ENCODE results near the gene GATA2.
A peak's percentile ranks its signal among the peaks of the same experiment; 100 is the strongest.

The GATA2 gene

DNA sequence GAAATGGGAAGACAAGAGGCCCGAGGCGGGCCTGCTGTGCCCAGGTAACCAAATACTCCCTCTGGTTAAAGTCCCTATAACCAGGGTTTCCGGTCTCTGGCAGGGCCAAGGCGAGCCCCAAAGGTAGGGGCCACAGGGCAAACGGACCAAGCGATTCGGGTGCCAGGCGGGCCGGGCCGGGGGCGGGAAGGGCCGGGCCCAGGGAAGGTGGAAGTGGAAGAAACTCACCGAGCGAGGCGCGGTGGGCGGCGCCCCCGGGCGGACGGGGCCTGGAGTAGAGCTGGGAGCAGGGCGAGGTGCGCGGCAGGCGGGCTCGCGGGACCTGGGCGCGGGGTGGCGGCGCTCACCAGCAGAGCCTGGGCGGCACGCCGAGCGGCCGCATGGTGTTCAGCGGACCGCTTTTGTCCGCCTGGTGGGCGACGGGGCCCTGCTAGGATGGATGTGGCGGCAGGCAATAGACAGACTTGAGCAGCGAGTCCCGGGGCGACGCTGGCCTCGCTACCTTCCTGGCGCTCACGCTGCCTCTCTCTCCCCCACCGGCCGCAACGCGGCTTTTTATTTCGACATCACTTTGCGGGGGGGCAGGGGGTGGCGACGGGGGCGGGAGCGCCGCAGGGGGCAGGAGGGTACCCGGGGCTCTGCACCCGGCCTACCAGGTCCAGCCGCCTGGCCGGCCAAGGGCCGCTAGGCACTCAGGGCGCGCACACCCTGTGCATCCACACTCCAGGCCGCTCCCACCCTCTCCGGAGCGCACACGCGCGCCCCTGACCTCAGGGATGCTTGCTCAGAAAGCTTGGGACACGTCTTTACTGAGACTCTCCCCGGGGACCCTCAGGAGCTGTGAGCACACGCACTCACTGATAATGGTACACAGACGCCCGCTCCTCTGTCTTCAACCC, at the start of gene GATA2:
GATA2 (minus strand) TSS at position 531 of the 899 bp plus-strand sequence. CDS start 6,170 bp downstream, outside the sequence.
- peak; percentile 50 for DNase-seq (ENCODE audit: low read depth)

DNA sequence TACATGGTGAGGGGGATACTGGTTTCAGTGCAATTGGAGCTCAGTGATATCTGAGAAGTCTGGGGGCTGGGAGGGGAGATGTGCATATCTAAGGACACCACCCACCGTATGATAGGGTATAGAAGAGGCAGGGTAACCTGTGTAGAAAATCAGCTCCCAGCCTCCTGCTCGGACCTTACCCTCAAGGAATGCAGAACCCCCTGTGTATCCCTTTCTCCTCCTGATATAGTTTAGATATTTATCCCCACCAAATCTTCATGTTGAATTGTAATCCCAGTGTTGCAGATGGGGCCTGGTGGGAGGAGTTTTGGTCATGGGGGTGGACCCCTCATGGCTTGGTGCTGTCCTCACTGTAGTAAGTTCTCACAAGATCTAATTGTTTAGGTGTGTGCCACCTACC, 48.2 kb upstream of the GATA2 start:
- no peak for DNase-seq (ENCODE audit: low read depth)

DNA sequence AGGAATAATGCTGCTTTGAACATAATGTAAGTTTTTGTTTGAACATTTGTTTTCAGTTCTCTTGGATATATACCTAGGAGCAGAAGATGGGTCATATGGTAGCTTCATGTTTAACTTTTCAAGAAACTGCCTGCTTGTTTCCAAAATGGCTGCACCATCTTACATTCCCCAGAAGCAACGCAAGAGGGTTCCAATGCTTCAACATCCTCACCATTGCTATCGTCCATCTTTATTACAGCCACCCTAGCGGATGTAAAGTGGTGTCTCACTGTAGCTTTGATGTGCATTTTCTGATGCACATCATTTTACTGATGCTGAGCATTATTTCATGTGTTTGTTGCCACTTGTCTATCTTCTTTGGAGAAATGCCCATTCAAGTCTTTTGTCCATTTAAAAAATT, 46.4 kb upstream of the GATA2 start:
- no peak for DNase-seq (ENCODE audit: low read depth)

DNA sequence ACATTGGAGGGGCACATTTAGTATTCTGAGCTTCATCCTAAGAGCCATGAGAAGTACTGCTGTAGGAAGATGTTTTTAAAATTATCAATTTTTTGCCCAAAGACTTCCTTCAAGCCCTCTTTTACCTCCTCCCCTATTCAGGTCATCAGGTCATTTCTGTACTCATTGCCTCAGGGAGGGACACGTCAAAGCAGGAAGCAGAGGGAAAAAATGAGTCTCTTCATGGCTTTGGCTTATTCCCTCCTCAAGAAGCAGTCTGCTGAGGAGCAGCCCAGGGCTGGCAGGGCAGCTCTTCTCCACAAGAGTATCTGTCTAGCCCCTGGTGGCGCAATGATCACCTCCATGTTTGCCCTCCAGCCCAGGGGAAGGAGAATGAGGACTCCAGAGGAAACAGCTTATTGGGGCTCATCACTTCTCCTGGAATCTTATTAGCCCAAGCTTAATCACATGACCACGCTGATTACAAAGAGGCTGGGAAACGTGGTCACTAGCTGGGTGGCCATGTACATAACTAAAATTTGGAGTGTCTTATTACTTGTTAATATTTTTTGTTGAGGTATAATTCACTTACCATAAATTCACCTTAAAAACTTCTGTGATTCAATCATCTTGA, 44.2 kb upstream of the GATA2 start:
- DNase-seq (ENCODE audit: low read depth), result peak; percentile 36

DNA sequence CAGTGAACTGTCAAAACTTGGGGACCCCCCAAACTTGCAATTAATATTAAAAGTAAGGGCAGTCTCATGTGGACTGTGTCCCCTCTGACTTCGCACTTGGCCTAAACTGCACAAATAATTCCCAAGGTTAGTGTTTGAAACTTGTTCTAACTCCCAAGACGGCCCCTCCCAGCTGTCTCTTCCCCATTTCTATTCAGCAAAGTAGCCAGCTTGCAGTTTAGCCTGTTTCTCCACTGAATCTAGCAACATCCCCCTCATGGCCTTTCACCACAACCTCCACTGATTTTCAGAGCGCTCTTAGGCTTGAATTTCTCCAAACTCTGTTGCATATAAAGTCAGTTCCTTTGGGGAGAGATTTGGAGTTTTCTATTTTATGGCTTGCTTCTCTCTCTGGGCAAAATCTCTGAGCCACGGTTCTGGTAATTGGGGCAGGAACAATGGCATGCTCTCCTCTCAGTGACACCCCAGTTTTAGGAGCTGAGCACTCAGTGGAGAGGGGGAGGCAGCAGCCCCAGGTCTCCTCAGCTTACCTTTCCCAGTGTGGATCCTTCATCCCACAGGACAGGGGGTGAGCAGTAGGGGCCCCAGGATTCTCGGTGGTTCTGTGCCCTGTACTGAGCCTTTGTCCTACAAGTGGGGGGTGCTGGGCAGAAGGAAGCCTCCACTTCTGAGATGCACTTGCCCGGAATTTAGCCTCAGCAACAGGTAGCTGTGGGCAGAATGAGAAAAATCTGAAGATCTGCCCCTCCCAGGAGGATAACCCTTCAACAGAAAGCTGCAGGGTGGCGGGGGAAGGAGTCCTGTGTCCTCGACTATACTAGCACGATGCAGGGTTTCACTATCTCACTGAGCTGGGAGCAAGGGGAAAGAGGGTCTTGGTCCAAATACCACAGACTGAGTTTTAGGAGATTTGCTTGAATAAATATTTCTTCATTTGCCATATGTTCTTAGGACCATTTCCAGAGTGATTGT, 39.3 kb upstream of the GATA2 start:
- DNase-seq (ENCODE audit: low read depth), result no peak

DNA sequence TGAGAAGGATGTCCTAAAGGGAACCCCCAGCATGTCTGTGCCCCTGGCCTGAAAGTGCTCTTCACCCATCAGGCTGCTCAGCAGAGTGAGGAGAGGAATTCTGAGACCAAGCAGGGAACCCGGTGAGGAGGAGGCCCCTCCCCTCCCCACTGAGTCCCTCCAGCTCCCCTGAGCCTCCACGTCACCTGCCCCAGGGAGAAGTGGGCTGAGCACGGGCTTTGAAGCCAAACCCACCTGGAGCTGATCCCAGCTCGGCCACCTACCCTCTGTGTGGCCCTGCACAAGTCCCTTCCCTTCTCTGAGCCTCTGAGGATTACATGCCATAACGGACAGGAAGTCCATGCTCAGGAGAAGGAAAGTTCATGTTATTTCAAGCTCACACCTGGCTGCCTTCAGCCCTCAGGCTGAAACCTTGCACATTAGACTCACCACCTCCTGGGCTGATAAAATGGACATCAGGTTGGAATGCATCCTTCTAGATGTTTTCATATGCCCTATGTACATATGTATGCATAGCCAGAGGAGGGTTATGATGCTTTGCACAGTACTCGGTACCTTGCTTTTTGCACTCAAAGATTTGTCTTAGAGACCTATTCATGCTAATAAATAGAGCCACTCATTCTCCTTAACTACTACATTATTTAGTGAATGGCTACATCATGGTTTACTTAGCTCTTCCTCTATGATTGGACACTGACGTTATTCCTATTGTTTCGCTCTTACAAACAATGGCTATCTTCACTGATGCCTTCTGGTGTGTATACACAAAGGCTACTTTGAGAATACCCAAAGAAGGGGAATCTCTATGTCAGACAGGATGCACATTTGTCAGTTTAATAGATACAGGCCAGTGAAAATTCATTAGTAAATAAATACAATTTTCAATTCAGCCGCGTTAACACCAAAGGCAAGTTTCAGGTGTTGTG, 31.6 kb upstream of the GATA2 start:
- no peak for DNase-seq (ENCODE audit: low read depth)

DNA sequence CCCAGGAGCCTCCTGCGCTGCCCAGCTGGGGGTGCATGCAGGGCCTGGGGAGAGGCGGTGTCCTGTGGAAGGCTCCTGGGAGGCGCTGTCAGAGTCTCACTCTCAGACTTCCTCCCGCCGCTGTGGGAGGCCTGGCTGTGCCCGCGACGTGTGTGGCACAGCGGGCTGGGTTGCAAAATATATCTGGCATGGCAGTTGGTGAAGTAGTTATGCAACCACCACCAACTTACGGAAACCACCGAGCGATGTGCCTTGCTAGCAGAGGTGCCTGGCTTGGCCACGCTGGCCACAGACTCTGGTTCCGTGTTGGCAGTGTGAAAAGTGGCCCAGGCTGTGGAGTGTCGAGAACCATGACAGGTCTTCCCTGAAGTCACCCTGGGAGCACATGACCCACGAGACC, 30.6 kb upstream of the GATA2 start:
- DNase-seq (ENCODE audit: low read depth), result no peak

DNA sequence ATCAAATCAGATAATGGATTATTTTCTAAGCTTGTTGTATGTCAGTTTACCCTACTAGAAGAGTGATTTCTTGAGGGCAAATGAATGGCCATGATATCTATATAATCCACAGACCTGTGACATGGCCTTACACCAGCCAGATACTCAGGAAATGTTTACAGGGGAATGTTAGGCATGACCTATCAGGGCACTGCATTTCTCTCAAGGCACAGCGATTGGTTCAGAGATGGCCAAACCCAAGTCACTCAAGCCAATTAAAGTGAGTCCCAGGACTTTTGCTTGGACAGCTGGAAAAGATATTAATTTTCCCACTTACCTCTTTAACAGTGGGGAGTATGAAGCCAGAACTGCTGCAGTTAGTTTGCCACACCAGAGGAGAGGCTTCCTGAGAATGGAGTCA, 28.7 kb upstream of the GATA2 start:
- DNase-seq (ENCODE audit: low read depth), result peak; percentile 25

DNA sequence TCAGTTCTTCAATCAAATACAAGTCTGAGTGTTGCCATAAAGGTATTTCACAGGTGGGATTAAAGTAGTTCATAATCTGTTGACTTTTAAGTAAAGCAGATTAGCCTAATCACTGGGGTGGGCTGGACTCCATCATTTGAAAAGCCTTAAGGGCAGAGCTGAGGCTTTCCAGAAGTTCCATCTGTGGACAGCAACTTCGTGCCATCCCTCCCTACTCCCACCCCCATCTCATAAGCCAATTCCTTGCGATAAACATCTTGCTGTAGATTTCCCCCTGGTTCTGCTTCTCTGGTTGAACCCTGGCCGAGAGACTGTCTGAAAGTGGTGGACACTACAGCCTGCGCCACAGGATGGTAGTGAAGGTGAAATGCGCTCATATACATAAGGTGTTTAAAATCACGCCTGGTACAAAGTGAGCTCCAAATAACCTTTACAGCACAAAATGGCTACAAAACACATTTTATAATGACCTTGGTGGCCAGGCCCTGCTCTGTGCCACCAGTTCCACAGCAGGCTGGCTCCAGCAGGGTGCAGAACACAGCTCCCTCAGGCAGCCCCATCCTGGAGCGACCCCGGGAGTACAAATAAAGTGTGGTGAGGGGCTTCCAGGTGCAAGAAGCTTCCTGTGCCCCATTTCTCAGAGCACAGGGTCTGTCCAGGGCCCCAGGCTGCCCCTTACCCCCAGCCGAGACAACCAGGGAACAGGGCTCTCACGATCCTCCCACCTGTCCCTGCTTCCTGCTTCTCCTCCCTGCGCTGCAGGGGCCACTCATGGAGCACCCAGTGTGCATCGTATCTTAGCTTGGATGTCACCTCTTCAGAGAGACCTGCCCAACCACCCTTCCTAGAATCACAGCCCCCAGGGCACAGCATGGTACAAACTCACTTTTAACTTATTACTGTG, 25.8 kb upstream of the GATA2 start:
- DNase-seq (ENCODE audit: low read depth), result no peak

DNA sequence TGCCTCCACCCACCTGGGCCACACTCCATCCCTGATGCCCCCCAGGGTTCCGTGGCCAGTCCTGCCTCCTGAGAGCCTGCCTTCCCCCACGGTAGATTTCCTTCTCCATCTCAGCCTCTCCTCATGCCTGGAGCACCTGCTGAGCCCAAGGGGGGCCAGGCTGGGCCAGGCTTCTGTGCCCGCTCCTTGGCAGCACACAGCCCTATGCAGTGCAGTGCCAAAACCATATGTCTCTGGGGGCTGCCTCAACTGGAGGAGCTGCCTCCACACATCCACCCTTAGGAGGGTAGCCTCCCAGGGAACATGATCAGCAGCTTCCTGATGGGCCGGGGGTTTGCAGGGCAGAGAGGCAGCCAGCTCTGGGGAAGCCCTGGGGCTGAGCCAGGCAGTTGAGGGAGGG, 24.6 kb upstream of the GATA2 start:
- DNase-seq (ENCODE audit: low read depth), result no peak

DNA sequence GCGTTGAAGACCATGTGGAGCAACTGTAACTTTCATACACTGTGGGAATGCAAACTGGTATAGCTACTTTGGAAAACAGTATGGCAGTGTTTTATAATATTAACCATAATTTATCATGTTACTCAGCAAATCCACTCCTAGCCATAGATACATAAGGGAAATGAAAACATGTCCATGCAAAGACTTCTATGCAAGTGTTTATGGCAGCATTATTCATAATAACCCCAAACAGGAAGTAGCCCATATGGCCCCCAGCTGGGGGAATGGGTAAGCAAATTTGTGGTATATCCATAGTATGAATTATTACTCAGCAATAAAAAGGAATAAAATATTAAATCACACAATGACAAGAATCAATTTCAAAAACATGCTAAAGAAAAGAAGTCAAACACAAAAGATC, 23.0 kb upstream of the GATA2 start:
- DNase-seq (ENCODE audit: low read depth), result no peak

DNA sequence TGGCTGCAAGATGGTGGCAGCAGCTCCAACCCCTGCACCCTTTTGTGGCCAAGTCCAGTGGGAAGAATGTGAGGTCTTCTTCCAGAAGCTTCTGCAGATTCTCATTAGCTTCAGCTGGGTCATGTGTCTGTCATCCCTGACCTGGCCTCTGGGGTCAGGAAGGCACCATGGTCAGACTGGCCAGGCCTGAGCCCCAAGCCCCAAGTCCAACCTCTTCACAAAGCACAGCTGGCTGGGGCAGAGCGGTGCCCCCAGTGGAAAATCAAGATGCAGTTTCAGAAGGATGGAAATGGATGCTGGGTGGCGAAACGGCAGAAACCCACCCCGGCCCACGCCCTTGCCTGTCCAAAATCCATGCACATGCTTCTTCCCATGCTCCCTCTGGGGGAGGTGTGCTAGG, 15.9 kb upstream of the GATA2 start:
- DNase-seq (ENCODE audit: low read depth), result no peak

DNA sequence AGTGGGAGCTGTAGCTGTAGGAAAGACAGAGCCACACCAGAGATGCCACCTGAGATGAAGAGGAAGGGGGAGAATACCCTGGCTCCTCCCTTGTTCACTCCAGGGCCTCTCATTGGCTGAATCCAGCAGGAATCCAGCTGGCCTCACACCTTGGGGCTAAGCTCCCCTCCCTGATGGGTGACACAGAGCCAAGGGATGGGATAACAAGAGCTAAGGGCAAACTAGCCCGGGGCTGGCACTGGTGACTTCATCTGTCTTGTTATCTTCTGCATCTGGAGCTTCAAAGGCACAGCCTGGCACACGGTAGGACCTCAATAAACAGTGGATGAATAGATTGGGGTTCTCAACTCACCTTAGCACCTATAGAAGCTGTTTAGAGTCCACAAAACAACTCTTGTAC, 13.8 kb upstream of the GATA2 start:
- no peak for DNase-seq (ENCODE audit: low read depth)

DNA sequence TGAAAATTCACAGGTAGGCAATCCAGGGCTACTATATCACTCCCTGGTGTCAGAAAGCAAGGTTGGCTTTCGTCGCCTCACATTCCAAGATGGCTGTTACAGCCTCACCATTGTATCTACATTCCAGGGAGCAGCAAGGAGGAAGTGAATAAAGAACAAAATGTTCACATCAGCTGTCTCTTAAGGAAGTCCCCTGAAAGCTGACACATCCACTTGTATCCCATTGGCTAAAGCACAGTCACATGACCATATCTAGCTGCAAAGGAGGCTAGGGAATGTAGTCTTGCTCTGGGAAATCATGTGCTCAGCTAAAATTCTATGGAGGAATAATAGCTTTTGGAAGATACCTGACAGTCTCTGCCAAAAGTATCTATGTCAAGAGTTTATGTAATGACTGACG, 12.8 kb upstream of the GATA2 start:
- DNase-seq (ENCODE audit: low read depth), result peak; percentile 33

DNA sequence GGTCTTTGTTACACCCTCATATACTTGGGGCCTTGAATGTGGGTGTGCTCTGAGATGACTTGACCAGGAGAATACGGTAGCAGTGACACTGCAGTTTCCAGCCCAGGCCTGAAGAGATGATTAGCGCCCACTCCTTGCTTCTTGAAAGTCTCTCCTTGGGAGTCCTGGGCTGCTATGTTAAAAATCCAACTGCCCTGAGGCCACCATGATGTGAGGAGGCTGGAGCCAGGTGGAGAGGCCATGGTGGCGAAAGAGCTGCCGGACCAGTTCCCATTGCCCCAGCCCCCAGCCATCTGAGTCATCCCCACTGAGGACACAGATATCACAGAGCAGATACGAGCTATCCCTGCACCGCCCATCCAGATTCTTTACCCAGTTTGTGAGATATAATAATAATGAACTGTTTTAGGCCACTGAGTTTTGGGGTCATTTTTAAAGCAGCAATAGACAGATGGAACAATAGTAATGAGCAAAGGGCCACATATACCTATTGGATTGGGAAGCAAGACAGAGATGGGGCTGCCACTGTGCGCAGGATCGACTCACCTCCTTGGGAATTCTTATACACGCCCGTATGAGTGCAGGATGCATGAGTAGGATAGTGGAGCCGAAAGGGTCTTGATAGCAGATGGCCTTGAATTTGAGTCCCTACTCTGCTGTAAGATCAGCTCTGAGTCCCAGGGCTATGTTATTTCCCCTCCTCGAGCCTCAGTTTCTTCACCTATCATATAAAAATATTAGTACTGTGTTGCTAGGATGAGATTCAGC, 12.1 kb upstream of the GATA2 start:
- DNase-seq (ENCODE audit: low read depth), result peak; percentile 13

DNA sequence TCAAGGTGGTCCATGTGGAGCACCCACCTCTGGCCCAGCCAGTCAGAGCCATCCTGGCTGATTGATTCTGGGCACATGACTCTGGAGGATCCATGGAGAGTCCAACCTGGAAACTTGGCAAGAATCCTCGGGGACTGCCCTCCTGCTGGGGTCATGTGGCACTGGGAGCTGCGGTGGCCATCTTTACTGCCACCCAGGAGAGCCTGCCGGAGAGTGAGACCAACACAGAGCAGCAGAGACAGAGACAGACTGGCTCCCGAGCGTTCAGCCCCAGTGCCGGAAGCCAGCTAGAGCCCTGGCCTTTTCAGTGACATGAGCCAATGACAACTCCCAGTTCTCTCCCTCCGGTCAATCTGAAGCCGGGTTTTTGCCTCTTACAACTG, 11.5 kb upstream of the GATA2 start:
- no peak for DNase-seq (ENCODE audit: low read depth)

DNA sequence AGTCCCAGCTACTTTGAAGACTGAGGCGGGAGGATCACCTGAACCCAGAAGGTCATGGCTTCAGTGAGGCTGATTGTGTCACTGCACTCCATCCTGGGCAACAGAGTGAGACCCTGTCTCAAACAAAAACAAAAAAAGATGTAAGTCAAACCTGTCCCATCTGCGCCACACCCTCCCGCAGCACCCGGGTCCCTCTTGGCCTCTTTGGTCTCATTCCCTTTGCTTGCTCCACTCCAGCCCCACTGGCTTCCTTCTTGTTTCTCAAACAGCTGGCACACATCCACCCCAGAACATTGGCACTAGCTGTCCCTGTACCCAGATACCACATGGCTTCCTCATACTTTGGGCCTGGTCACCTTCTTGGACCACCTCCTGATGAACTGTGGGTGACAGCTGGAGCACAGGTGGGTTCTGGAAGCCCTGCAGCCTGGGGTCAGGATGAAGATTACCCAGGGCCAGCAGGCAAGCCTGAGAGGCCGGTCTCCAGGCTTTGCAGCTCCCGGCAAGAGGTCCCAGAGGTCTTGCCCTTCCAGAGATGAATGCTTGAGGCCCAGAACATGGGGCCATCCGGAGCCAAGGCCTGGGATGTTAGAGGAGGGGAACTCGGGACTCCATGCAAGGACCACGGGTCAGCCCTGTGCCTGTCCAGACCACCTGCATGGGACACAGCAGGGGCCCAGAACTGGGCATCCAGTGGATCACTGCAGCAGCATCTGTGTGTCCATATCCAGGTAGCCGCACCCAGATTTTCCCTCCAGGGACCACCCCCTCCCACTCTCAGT, 10.9 kb upstream of the GATA2 start:
- no peak for DNase-seq (ENCODE audit: low read depth)

DNA sequence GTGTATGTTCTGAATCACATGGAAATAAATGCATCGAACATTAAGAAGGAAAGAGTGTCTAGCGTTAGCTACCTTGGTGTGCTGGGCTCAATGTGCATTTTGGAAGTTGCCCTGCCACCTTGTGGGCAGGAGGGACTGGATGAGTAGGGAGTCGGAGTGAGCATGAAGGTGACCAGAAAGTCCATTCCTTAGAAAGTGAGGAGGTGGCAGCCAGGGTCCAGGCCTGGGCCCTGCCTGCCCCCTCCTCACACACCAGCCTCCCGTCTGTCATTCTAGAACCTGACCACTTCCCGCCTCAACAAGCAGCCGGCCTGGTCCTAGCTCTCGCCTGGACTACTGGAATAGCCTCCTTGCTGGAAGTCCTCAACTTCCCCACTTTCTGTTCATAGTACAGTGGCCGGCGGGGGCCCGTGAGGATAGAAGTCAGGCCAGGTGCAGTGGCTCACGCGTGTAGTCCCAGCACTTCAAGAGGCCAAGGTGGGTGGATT, 10.2 kb upstream of the GATA2 start:
- peak; percentile 11 for DNase-seq (ENCODE audit: low read depth)

DNA sequence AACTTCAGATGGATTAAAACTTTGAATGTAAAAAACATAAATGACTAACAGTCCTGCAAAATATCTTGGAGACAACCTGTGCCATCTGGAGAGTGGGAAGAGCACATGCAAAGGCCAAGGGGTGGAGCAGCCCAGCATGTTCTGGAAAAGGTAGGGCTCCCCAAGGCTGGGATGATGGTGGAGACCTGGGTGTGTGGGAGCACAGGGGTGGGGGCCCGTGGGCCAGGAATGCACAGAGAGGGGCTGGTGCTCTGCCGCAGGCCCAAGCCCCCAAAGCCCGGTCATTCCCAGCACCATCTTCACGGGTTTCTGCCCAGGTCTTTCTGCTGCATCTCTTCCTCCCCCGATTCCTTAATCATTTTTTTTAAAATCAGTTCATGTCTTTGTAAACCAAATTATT, 9.7 kb upstream of the GATA2 start:
- no peak for DNase-seq (ENCODE audit: low read depth)

Measured in EH (cell line).